HFFc6 (cell line): ENCODE measurements around the gene PTPRN2. TPM values are rescaled to one million over a fixed set of nuclear protein-coding genes. Genes with fewer than 3 reads are reported as not detected.

Source experiments
- DNase-seq: peaks from one replicate; pipeline ENCODE4 v3.0.0-alpha.2; 2018
- H3K27ac Mint-ChIP-seq: 2 replicates; pipeline ENCODE4 v1.8.0; 2020; ENCODE audit warnings: mild to moderate bottlenecking, mixed read lengths
- H3K27me3 Mint-ChIP-seq: 2 replicates; pipeline ENCODE4 v1.8.0; 2021; ENCODE audit warnings: mild to moderate bottlenecking, moderate library complexity, mixed read lengths; ENCODE audit not compliant: insufficient read depth
- H3K36me3 Mint-ChIP-seq: 2 replicates; pipeline ENCODE4 v1.8.0; 2021; ENCODE audit warnings: low read depth, mixed read lengths
- H3K4me1 Mint-ChIP-seq: 2 replicates; pipeline ENCODE4 v1.8.0; 2020; ENCODE audit warnings: low read depth, mixed read lengths
- H3K4me3 Mint-ChIP-seq: 2 replicates; pipeline ENCODE4 v1.8.0; 2020; ENCODE audit warnings: mild to moderate bottlenecking, moderate library complexity, mixed read lengths
- H3K9me3 Mint-ChIP-seq: 2 replicates; pipeline ENCODE4 v1.8.0; 2020; ENCODE audit warnings: mild to moderate bottlenecking, mixed read lengths
- CTCF ChIP-seq: fragments of 200-600 bp; sonication (generic); IDR thresholded peaks from 2 replicates; pipeline ENCODE4 v1.5.0; 2021; ENCODE audit warnings: antibody characterized with exemption, mild to moderate bottlenecking
- total RNA-seq, 6 experiments: library from RNA; stranded (reverse); fragmentation: NEBNext Ultra II Directional; extraction: Animal tissue kit (Norgen Biotek cat#: 25700); gene quantifications; 2 replicates in 1 of 6; 3 replicates in 5 of 6; pipeline ENCODE4 v1.2.3, GENCODE V29; 2021

Gene PTPRN2
- total RNA-seq, 6 experiments from 2014 or later: 0.05 to 0.27 (median 0.23) TPM

- H3K36me3 Mint-ChIP-seq: no peaks in the 10 kb centered on the region
- H3K9me3 Mint-ChIP-seq: peaks cover 4% of the 10 kb centered on the region; the same call in 1 of the 2 replicates
- H3K27ac Mint-ChIP-seq: no peak overlapping the region
- H3K4me1 Mint-ChIP-seq: no peaks in the 10 kb centered on the region
- H3K4me3 Mint-ChIP-seq: no peak overlapping the region
- peaks cover 36% of the 10 kb centered on the region for H3K27me3 Mint-ChIP-seq
- DNase-seq: no peak
- no peak for TF ChIP-seq CTCF
Observed at GRCh38 chr7:157577061-157577460, 1010.6 kb downstream of the PTPRN2 start.

GRCh38 chr7:157576415-157576814 lies 1011.2 kb downstream of the PTPRN2 start:
- Mint-ChIP-seq H3K36me3 (no peaks in the 10 kb centered on the region), H3K4me1 (no peaks in the 10 kb centered on the region), H3K27me3 (peaks cover 36% of the 10 kb centered on the region), H3K4me3 (no peak overlapping the region), H3K27ac (no peak overlapping the region), H3K9me3 (peaks cover 4% of the 10 kb centered on the region; the same call in 1 of the 2 replicates)
- no peak for DNase-seq
- no peak for TF ChIP-seq CTCF

- no peak for TF ChIP-seq CTCF
- H3K27me3 Mint-ChIP-seq: peaks cover 34% of the 10 kb centered on the region
- no peaks in the 10 kb centered on the region for H3K36me3 Mint-ChIP-seq
- no peak for DNase-seq
- H3K4me1 Mint-ChIP-seq: peaks cover under 1% of the 10 kb centered on the region; the same call in 1 of the 2 replicates
- peaks cover 4% of the 10 kb centered on the region; the same call in 1 of the 2 replicates for H3K9me3 Mint-ChIP-seq
- H3K4me3 Mint-ChIP-seq: no peak overlapping the region
- no peak overlapping the region for H3K27ac Mint-ChIP-seq
Observed at GRCh38 chr7:157575777-157576176, 1011.8 kb downstream of the PTPRN2 start.

GRCh38 chr7:157574914-157575586 lies 1012.6 kb downstream of the PTPRN2 start:
- H3K9me3 Mint-ChIP-seq: peaks cover 4% of the 10 kb centered on the region; the same call in 1 of the 2 replicates
- no peak for TF ChIP-seq CTCF
- H3K4me3 Mint-ChIP-seq: no peak overlapping the region
- H3K4me1 Mint-ChIP-seq: peaks cover 8% of the 10 kb centered on the region; the same call in 1 of the 2 replicates
- no peaks in the 10 kb centered on the region for H3K36me3 Mint-ChIP-seq
- H3K27ac Mint-ChIP-seq: no peak overlapping the region
- peaks cover 36% of the 10 kb centered on the region for H3K27me3 Mint-ChIP-seq
- DNase-seq: no peak

GRCh38 chr7:157574120-157574825 lies 1013.4 kb downstream of the PTPRN2 start:
- H3K27ac Mint-ChIP-seq: no peak overlapping the region
- H3K9me3 Mint-ChIP-seq: peaks cover 4% of the 10 kb centered on the region; the same call in 1 of the 2 replicates
- no peak for TF ChIP-seq CTCF
- no peak for DNase-seq
- H3K36me3 Mint-ChIP-seq: no peaks in the 10 kb centered on the region
- H3K27me3 Mint-ChIP-seq: peaks cover 36% of the 10 kb centered on the region
- no peak overlapping the region for H3K4me3 Mint-ChIP-seq
- H3K4me1 Mint-ChIP-seq: peaks cover 16% of the 10 kb centered on the region
